ENCODE results near the gene PKDREJ. TPM values are rescaled to one million over a fixed set of nuclear protein-coding genes. Genes with fewer than 3 reads are reported as not detected.

The PKDREJ gene
- total and polyA plus RNA-seq, 10 donors, result 0.02 to 0.06 (median 0.02) TPM; not detected in 7

GRCh38 chr22:46262449-46263215 lies 511 bp downstream of the PKDREJ start:
- Histone ChIP-seq H3K4me3 (peak overlapping the region in 6 of 8 donors; percentile 4 to 64 (median 30)), H3K27ac (peak overlapping the region in 3 of 8 donors; percentile 17 to 77 (median 63)), H3K9me3 (peaks cover 0 to 6% (median 0%) of the 10 kb centered on the region in 8 donors), H3K27me3 (replicated peaks in 1 of 7) (peaks cover 0 to 42% (median 16%) of the 10 kb centered on the region in 7 donors), H3K4me1 (peaks cover 0 to 43% (median 11%) of the 10 kb centered on the region in 6 donors), H3K36me3 (no peaks in the 10 kb centered on the region)
- intact Hi-C loops (cut with DNase I; ENCODE audit: low total_unique reads), result no loop called here
- TF ChIP-seq POLR2AphosphoS5 (IDR thresholded peaks at IDR 0.05) (peak; percentile 54 to 77 (median 64)), CTCF (IDR thresholded peaks at IDR 0.05 in 8 of 11, conservative IDR thresholded peaks at IDR 0.05 in 3 of 11) (peak; percentile 16 to 70 (median 36)), POLR2A (IDR thresholded peaks at IDR 0.05) (no peak)
- 12 to 27% (median 14%) methylated on average over 2 to 109 of the region's 109 CpGs for WGBS, 5 donors
- DNase-seq, result peak; percentile 92

- Histone ChIP-seq H3K27ac (no peak overlapping the region), H3K4me1 (peaks cover 0 to 32% (median 3%) of the 10 kb centered on the region in 6 donors), H3K27me3 (replicated peaks in 1 of 7) (peaks cover 0 to 42% (median 16%) of the 10 kb centered on the region in 7 donors), H3K9me3 (no peaks in the 10 kb centered on the region), H3K36me3 (no peaks in the 10 kb centered on the region), H3K4me3 (no peak overlapping the region)
- TF ChIP-seq CTCF (IDR thresholded peaks at IDR 0.05 in 8 of 11, conservative IDR thresholded peaks at IDR 0.05 in 3 of 11), result no peak
- no peak for TF ChIP-seq POLR2A (IDR thresholded peaks at IDR 0.05)
- TF ChIP-seq POLR2AphosphoS5 (IDR thresholded peaks at IDR 0.05), result no peak
- intact Hi-C loops (cut with DNase I; ENCODE audit: low total_unique reads), result no loop called here
- 79 to 86% (median 85%) methylated on average over 6 of the region's 6 CpGs for WGBS, 5 donors
- no peak for DNase-seq
These were observed 3.1 kb downstream of the PKDREJ start for GRCh38 chr22:46260038-46260437.

- DNase-seq, result no peak
- 38 to 59% (median 53%) methylated on average over 12 of the region's 12 CpGs for WGBS, 5 donors
These were observed 3.8 kb downstream of the PKDREJ start for GRCh38 chr22:46259374-46259773.

More at GRCh38 chr22:46259374-46259773, 3.8 kb downstream of the PKDREJ start:
- H3K36me3 ChIP-seq, result no peaks in the 10 kb centered on the region
- intact Hi-C loops (cut with DNase I; ENCODE audit: low total_unique reads), result loop anchor here (5.0 kb wide), 1 partner anchor 112 kb away; no protein-coding TSS in a partner anchor
- H3K27ac ChIP-seq, result peak overlapping the region in 4 of 8 donors; percentile 32 to 72 (median 62)
- TF ChIP-seq POLR2AphosphoS5 (IDR thresholded peaks at IDR 0.05) (peak in 1 of 3 donors; percentile 50), CTCF (IDR thresholded peaks at IDR 0.05 in 8 of 11, conservative IDR thresholded peaks at IDR 0.05 in 3 of 11) (no peak)
- H3K4me1 ChIP-seq, result peaks cover 0 to 32% (median 3%) of the 10 kb centered on the region in 6 donors
- no peak overlapping the region for H3K4me3 ChIP-seq
- H3K9me3 ChIP-seq, result no peaks in the 10 kb centered on the region
- H3K27me3 ChIP-seq (replicated peaks in 1 of 7), result peaks cover 0 to 42% (median 16%) of the 10 kb centered on the region in 7 donors

Data from spleen (tissue), 11 donors.